ENCODE measurements around the gene TMEM252. TPM values are rescaled to one million over a fixed set of nuclear protein-coding genes. Genes with fewer than 3 reads are reported as not detected.

TMEM252 gene
- total RNA-seq, 1 donor from 2014 or later, result not detected

DNA sequence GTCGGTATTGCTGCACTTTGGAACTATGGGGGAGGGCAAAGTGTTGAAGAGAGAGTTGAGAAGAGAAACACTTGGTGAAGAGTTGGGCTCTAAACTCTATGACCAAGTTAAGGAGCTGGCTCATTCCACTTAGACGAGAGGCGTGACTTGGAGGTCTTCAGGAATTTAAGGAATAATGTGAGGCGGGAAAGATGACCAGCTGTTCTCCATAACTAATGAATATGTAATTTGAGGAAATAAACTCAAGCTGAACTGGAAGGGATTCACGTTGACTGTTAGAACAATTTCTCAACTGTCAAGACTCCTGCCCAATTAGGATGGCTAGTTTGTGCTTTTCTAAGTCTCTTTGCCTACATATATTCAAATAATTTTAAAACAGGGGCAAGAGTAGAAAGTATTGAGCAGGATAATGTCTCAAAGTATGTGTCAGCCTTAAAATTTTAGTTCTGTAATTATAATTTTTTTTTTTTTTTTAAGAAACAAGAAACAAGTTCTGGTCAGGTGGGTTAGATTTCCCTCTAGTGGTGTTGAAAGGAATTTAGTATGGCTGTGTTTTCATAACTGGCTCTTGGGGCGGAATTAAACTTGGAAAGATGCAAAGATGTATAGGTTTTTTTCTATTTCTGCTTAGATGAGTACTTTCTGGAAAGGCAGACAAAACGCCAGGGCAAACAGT lies 33.4 kb downstream of the TMEM252 start:
- peak overlapping the region; percentile 86 for H3K27ac ChIP-seq (replicated peaks)
- H3K4me1 ChIP-seq, result peaks cover 57% of the 10 kb centered on the region
- H3K27me3 ChIP-seq (ENCODE audit: low read depth), result no peaks in the 10 kb centered on the region
- DNase-seq, result no peak
- H3K36me3 ChIP-seq, result peaks cover 17% of the 10 kb centered on the region
- H3K9me3 ChIP-seq (replicated peaks), result no peaks in the 10 kb centered on the region
- TF ChIP-seq CTCF (IDR thresholded peaks at IDR 0.05; ENCODE audit: borderline replicate concordance), result peak; percentile 81
- H3K4me3 ChIP-seq, result no peak overlapping the region
- intact Hi-C loops (cut with micrococcal nuclease), result loop anchor here (10.0 kb wide), 1 partner anchor 82 kb away; no protein-coding TSS in a partner anchor

GRCh38 chr9:68506551-68506950 lies 34.1 kb downstream of the TMEM252 start:
- intact Hi-C loops (cut with micrococcal nuclease), result loop anchor here (10.0 kb wide), 1 partner anchor 82 kb away; no protein-coding TSS in a partner anchor
- DNase-seq, result no peak
- TF ChIP-seq CTCF (IDR thresholded peaks at IDR 0.05; ENCODE audit: borderline replicate concordance), result no peak
- Histone ChIP-seq H3K4me3 (no peak overlapping the region), H3K27ac (replicated peaks) (peak overlapping the region; percentile 86), H3K9me3 (replicated peaks) (no peaks in the 10 kb centered on the region), H3K27me3 (ENCODE audit: low read depth) (no peaks in the 10 kb centered on the region), H3K36me3 (peaks cover 19% of the 10 kb centered on the region), H3K4me1 (peaks cover 64% of the 10 kb centered on the region)

GRCh38 chr9:68505681-68506409 lies 34.8 kb downstream of the TMEM252 start:
- peaks cover 71% of the 10 kb centered on the region for H3K4me1 ChIP-seq
- no peaks in the 10 kb centered on the region for H3K9me3 ChIP-seq (replicated peaks)
- intact Hi-C loops (cut with micrococcal nuclease), result loop anchor here (10.0 kb wide), 1 partner anchor 81 kb away; no protein-coding TSS in a partner anchor
- no peaks in the 10 kb centered on the region for H3K27me3 ChIP-seq (ENCODE audit: low read depth)
- H3K27ac ChIP-seq (replicated peaks), result peak overlapping the region; percentile 86
- TF ChIP-seq CTCF (IDR thresholded peaks at IDR 0.05; ENCODE audit: borderline replicate concordance), result no peak
- no peak for DNase-seq
- peaks cover 26% of the 10 kb centered on the region for H3K36me3 ChIP-seq
- no peak overlapping the region for H3K4me3 ChIP-seq

- intact Hi-C loops (cut with micrococcal nuclease), result loop anchor here (10.0 kb wide), 1 partner anchor 77 kb away; no protein-coding TSS in a partner anchor
- Histone ChIP-seq H3K9me3 (replicated peaks) (no peaks in the 10 kb centered on the region), H3K27me3 (ENCODE audit: low read depth) (no peaks in the 10 kb centered on the region), H3K4me3 (no peak overlapping the region), H3K36me3 (peaks cover 47% of the 10 kb centered on the region), H3K27ac (replicated peaks) (peak overlapping the region; percentile 86), H3K4me1 (peaks cover 85% of the 10 kb centered on the region)
- TF ChIP-seq CTCF (IDR thresholded peaks at IDR 0.05; ENCODE audit: borderline replicate concordance), result no peak
- no peak for DNase-seq
These were observed 38.4 kb downstream of the TMEM252 start for GRCh38 chr9:68502279-68502678.

DNA sequence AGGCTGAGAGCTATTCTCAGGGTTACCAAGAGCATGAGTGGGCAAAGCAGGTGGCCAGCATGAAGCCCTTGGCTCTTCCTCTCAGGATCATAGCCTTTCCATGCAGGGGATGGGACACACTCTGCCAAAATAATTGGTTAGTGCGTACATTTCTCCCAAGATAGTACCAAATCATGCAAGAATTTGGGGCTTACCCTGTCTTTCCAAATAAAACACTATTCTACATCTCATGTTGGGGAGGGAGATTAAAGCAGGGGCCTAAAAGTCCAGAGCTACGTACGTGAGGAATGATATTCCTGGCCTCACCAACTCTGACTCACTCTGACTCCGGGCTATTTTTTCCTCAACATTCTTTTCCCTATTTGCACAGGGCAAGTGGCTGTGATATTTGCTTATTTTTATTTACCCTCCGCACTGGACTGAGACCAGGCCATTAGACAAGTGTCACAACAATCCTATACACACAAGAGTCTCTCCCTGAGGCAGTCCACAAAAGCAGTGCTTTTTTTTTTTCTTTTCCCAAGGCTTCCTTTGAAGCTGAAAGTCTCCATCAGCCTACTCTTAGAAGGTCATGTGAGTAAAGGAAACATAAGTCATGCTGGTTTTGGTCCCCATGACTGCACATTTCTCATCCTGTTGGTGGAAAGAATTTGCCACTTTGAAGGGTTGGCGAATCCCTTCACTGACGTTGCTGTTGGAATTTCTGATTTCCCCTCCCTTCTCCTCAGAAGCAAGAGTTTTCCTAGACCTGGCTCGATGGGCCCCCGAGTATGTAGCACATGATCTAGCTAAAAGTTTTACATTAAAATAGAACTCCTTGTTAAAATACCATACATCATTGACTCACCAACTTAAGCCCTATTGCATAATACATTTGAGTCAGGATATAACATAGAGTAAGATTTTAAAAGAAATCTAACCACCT lies 40.0 kb downstream of the TMEM252 start:
- Histone ChIP-seq H3K36me3 (peaks cover 47% of the 10 kb centered on the region), H3K4me3 (no peak overlapping the region), H3K9me3 (replicated peaks) (no peaks in the 10 kb centered on the region), H3K27ac (replicated peaks) (peak overlapping the region; percentile 86), H3K27me3 (ENCODE audit: low read depth) (no peaks in the 10 kb centered on the region), H3K4me1 (peaks cover 85% of the 10 kb centered on the region)
- TF ChIP-seq CTCF (IDR thresholded peaks at IDR 0.05; ENCODE audit: borderline replicate concordance), result no peak
- DNase-seq, result no peak
- intact Hi-C loops (cut with micrococcal nuclease), result loop anchor here (10.0 kb wide), 1 partner anchor 76 kb away; no protein-coding TSS in a partner anchor
